ENCODE results near the gene ZCCHC14. TPM values are rescaled to one million over a fixed set of nuclear protein-coding genes. Genes with fewer than 3 reads are reported as not detected.

The ZCCHC14 gene
- total and polyA plus RNA-seq, 10 of the 15 experiments (the other 5 are each of a cell fraction or from before 2014, with no cell fraction given), result 0.02 to 0.26 (median 0.05) TPM; not detected in 3

- TF ChIP-seq REST (IDR thresholded peaks at IDR 0.05; ENCODE audit: low read depth, low read length) (no peak), FOS (IDR thresholded peaks at IDR 0.05; ENCODE audit: borderline replicate concordance, extremely low read depth, insufficient read length) (no peak), MLLT1 (IDR thresholded peaks at IDR 0.05) (peak; percentile 51; the same call in 1 of the 2 replicates), ETV6 (conservative IDR thresholded peaks at IDR 0.05 in 1 of 2, IDR thresholded peaks at IDR 0.05 in 1 of 2; ENCODE audit: borderline replicate concordance in 1 of 2, low read depth in 1 of 2) (peak in 1 of 2 experiments; percentile 82; a peak in 2 of 4 replicates), NFYB (IDR thresholded peaks at IDR 0.05; ENCODE audit: insufficient read depth, low read depth, low read length) (no peak), CBFB (IDR thresholded peaks at IDR 0.05; ENCODE audit: low read depth) (peak; percentile 81), SMC3 (IDR thresholded peaks at IDR 0.05; ENCODE audit: borderline replicate concordance, low read length) (peak; percentile 9; the same call in 1 of the 2 replicates), IRF4 (IDR thresholded peaks at IDR 0.05; ENCODE audit: low read depth, low read length) (peak; percentile 79), ATF7 (IDR thresholded peaks at IDR 0.05; ENCODE audit: low read depth) (no peak), MTA2 (IDR thresholded peaks at IDR 0.05; ENCODE audit: low read depth) (peak; percentile 59; the same call in 1 of the 2 replicates), MXI1 (IDR thresholded peaks at IDR 0.05; ENCODE audit: low read depth, low read length) (peak; percentile 62; the same call in 1 of the 2 replicates), MEF2A (IDR thresholded peaks at IDR 0.05; ENCODE audit: insufficient read depth, low read depth, low read length) (0 out of 2 replicates have a peak, but pooled peaks have one; percentile 29), YBX1 (IDR thresholded peaks at IDR 0.05) (no peak), TCF12 (IDR thresholded peaks at IDR 0.05; ENCODE audit: low read depth, low read length) (0 out of 2 replicates have a peak, but pooled peaks have one; percentile 3), RFX5 (IDR thresholded peaks at IDR 0.05; ENCODE audit: low read depth, low read length) (0 out of 2 replicates have a peak, but pooled peaks have one; percentile 23), TBL1XR1 (IDR thresholded peaks at IDR 0.05; ENCODE audit: low read depth, low read length) (peak; percentile 69; the same call in 1 of the 2 replicates), TCF7 (IDR thresholded peaks at IDR 0.05; ENCODE audit: borderline replicate concordance) (peak; percentile 88), IKZF2 (IDR thresholded peaks at IDR 0.05) (peak; percentile 89 to 90), NFIC (IDR thresholded peaks at IDR 0.05; ENCODE audit: low read depth, low read length) (peak; percentile 72), DPF2 (IDR thresholded peaks at IDR 0.05) (peak; percentile 79)
- TF ChIP-seq, protein P1, sequence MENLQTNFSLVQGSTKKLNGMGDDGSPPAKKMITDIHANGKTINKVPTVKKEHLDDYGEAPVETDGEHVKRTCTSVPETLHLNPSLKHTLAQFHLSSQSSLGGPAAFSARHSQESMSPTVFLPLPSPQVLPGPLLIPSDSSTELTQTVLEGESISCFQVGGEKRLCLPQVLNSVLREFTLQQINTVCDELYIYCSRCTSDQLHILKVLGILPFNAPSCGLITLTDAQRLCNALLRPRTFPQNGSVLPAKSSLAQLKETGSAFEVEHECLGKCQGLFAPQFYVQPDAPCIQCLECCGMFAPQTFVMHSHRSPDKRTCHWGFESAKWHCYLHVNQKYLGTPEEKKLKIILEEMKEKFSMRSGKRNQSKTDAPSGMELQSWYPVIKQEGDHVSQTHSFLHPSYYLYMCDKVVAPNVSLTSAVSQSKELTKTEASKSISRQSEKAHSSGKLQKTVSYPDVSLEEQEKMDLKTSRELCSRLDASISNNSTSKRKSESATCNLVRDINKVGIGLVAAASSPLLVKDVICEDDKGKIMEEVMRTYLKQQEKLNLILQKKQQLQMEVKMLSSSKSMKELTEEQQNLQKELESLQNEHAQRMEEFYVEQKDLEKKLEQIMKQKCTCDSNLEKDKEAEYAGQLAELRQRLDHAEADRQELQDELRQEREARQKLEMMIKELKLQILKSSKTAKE (IDR thresholded peaks at IDR 0.05; ENCODE audit: low read depth, poor library complexity, severe bottlenecking), result peak; percentile 68
- TF ChIP-seq, protein P2, sequence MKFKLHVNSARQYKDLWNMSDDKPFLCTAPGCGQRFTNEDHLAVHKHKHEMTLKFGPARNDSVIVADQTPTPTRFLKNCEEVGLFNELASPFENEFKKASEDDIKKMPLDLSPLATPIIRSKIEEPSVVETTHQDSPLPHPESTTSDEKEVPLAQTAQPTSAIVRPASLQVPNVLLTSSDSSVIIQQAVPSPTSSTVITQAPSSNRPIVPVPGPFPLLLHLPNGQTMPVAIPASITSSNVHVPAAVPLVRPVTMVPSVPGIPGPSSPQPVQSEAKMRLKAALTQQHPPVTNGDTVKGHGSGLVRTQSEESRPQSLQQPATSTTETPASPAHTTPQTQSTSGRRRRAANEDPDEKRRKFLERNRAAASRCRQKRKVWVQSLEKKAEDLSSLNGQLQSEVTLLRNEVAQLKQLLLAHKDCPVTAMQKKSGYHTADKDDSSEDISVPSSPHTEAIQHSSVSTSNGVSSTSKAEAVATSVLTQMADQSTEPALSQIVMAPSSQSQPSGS (IDR thresholded peaks at IDR 0.05; ENCODE audit: low read length), result 0 out of 2 replicates have a peak, but pooled peaks have one; percentile 42
Measured at GRCh38 chr16:87407511-87408112, 85.2 kb downstream of the ZCCHC14 start (continued).
